H1 (cell line): ENCODE results near the gene DNAH1. TPM values are rescaled to one million over a fixed set of nuclear protein-coding genes. Genes with fewer than 3 reads are reported as not detected.

Source experiments
- CTCF ChIA-PET: fragments of 300-600 bp; sonication (Branson Sonifier 250); formaldehyde crosslinking; loops from one replicate; lab custom pipeline; 2021; ENCODE audit not compliant: partially characterized antibody; lab: Charles Lee
- POLR2A ChIA-PET: fragments of 300-600 bp; sonication (Branson Sonifier 250); formaldehyde crosslinking; loops from one replicate; lab custom pipeline; 2021; ENCODE audit warnings: inconsistent platforms; ENCODE audit not compliant: partially characterized antibody; lab: Charles Lee
- DNase-seq, 2 experiments: peaks; one replicate each; pipeline versions ENCODE4 v3.0.0 to v3.0.0-alpha.2; 2010 to 2022; ENCODE audit warnings: low spot score in 2 of 2, low read depth in 1 of 2, mixed read lengths in 1 of 2
- FAIRE-seq: peaks from 2 replicates; lab custom pipeline; 2011; peaks lifted over from hg19 to GRCh38; lab: Jason Lieb, UNC
- H2AFZ ChIP-seq: 2 replicates; pipeline ENCODE4 v1.8.1; 2012; ENCODE audit warnings: low read length, inconsistent platforms
- H2AK5ac ChIP-seq: 2 replicates; pipeline ENCODE4 v1.6.1; 2013; ENCODE audit warnings: low read depth, low read length
- H2BK120ac ChIP-seq: replicated peaks from 2 replicates; pipeline ENCODE3; 2013; ENCODE audit warnings: low read depth, low read length, inconsistent platforms
- H2BK12ac ChIP-seq: 2 replicates; pipeline ENCODE4 v1.6.1; 2013; ENCODE audit warnings: low read depth, low read length
- H2BK15ac ChIP-seq: 2 replicates; pipeline ENCODE4 v1.6.1; 2013; ENCODE audit warnings: low read length
- H2BK20ac ChIP-seq: 2 replicates; pipeline ENCODE4 v1.6.1; 2013; ENCODE audit warnings: low read length
- H2BK5ac ChIP-seq: 2 replicates; pipeline ENCODE4 v1.6.1; 2013; ENCODE audit warnings: low read depth, low read length
- H3K14ac ChIP-seq: 2 replicates; pipeline ENCODE4 v1.6.1; 2013; ENCODE audit warnings: inconsistent platforms; ENCODE audit not compliant: insufficient read length
- H3K18ac ChIP-seq: 2 replicates; pipeline ENCODE4 v1.6.1; 2013; ENCODE audit warnings: low read length; ENCODE audit errors: extremely low read depth
- H3K23ac ChIP-seq: 2 replicates; pipeline ENCODE4 v1.6.1; 2013; ENCODE audit warnings: inconsistent platforms; ENCODE audit not compliant: insufficient read length
- H3K23me2 ChIP-seq: 2 replicates; pipeline ENCODE4 v1.6.1; 2013; ENCODE audit warnings: low read depth, low read length
- H3K27ac ChIP-seq: 2 replicates; pipeline ENCODE4 v1.6.1; 2011; ENCODE audit warnings: low read depth, low read length, inconsistent platforms
- H3K27me3 ChIP-seq, 4 experiments: replicated peaks in 1 of 4; 1 replicate in 1 of 4; 2 replicates in 3 of 4; pipeline versions ENCODE4 v1.6.1 to v1.8.1; 2011 to 2013; ENCODE audit warnings: low read length in 3 of 4, mild to moderate bottlenecking in 3 of 4, inconsistent platforms in 2 of 4, mixed read lengths in 2 of 4, moderate library complexity in 1 of 4; ENCODE audit not compliant: control insufficient read depth in 3 of 4, insufficient read depth in 3 of 4; ENCODE audit errors: extremely low read depth in 1 of 4
- H3K36me3 ChIP-seq, 4 experiments: 2 replicates each; pipeline versions ENCODE4 v1.6.1 to v1.8.1; 2011 to 2013; ENCODE audit warnings: mild to moderate bottlenecking in 4 of 4, low read length in 3 of 4, moderate library complexity in 2 of 4, control low read depth in 1 of 4, inconsistent platforms in 1 of 4; ENCODE audit not compliant: insufficient read depth in 4 of 4, control insufficient read depth in 2 of 4
- H3K4ac ChIP-seq: replicated peaks from 2 replicates; pipeline ENCODE3; 2013; ENCODE audit warnings: low read length, low read depth, mixed read lengths, inconsistent platforms; ENCODE audit not compliant: insufficient read length
- H3K4me1 ChIP-seq, 4 experiments: replicated peaks in 1 of 4; 1 replicate in 1 of 4; 2 replicates in 3 of 4; pipeline versions ENCODE4 v1.6.1 to v1.8.1; 2011 to 2013; ENCODE audit warnings: low read length in 3 of 4, inconsistent platforms in 2 of 4, mixed read lengths in 1 of 4; ENCODE audit not compliant: insufficient read depth in 4 of 4, control insufficient read depth in 3 of 4
- H3K4me2 ChIP-seq, 2 experiments: 2 replicates each; pipeline versions ENCODE4 v1.6.1 to v1.8.1; 2011 to 2013; ENCODE audit warnings: low read depth in 2 of 2, low read length in 2 of 2, control low read depth in 1 of 2, inconsistent platforms in 1 of 2, mild to moderate bottlenecking in 1 of 2; ENCODE audit not compliant: insufficient read depth in 1 of 2
- H3K4me3 ChIP-seq, 4 experiments: fragments of 200-600, 300-600 bp in 1 of 4; sonication (generic), shearing (Covaris generic), sonication (Bioruptor Twin) in 1 of 4; 2 replicates each; pipeline versions ENCODE4 v1.5.1 to v1.8.1; 2011 to 2016; ENCODE audit warnings: low read length in 4 of 4, low read depth in 3 of 4, control low read depth in 2 of 4, inconsistent platforms in 2 of 4, mild to moderate bottlenecking in 2 of 4, mixed read lengths in 1 of 4, moderate library complexity in 1 of 4; ENCODE audit not compliant: insufficient read depth in 2 of 4; ENCODE audit errors: extremely low read depth in 1 of 4
- H3K56ac ChIP-seq: replicated peaks from 2 replicates; pipeline ENCODE3; 2013; ENCODE audit warnings: low read depth, mild to moderate bottlenecking, mixed read lengths, low read length, inconsistent platforms; ENCODE audit not compliant: insufficient read length
- H3K79me1 ChIP-seq: 2 replicates; pipeline ENCODE4 v1.6.1; 2013; ENCODE audit warnings: low read depth, low read length, control low read depth
- H3K79me2 ChIP-seq, 2 experiments: 2 replicates each; pipeline versions ENCODE4 v1.6.1 to v1.8.1; 2012 to 2013; ENCODE audit warnings: low read length in 2 of 2, mild to moderate bottlenecking in 2 of 2, inconsistent platforms in 1 of 2; ENCODE audit not compliant: insufficient read depth in 2 of 2, control insufficient read depth in 1 of 2
- H3K9ac ChIP-seq, 4 experiments: replicated peaks in 1 of 4; 1 replicate in 1 of 4; 2 replicates in 3 of 4; pipeline versions ENCODE4 v1.6.1 to v1.8.1; 2011 to 2013; ENCODE audit warnings: low read depth in 3 of 4, low read length in 3 of 4, control low read depth in 2 of 4, mild to moderate bottlenecking in 2 of 4, moderate library complexity in 2 of 4, inconsistent platforms in 1 of 4; ENCODE audit errors: extremely low read depth in 1 of 4
- H3K9me3 ChIP-seq, 2 experiments: 2 replicates each; pipeline versions ENCODE4 v1.6.1 to v1.8.1; 2012 to 2013; ENCODE audit warnings: mild to moderate bottlenecking in 2 of 2, moderate library complexity in 2 of 2, control low read depth in 1 of 2, inconsistent platforms in 1 of 2, low read depth in 1 of 2, low read length in 1 of 2, mixed read lengths in 1 of 2; ENCODE audit not compliant: insufficient read depth in 2 of 2
- H4K20me1 ChIP-seq, 2 experiments: replicated peaks in 1 of 2; 2 replicates each; pipeline versions ENCODE3 to v1.8.1; 2011 to 2013; ENCODE audit warnings: inconsistent platforms in 2 of 2, low read length in 2 of 2, mild to moderate bottlenecking in 1 of 2; ENCODE audit not compliant: insufficient read depth in 2 of 2, control insufficient read depth in 1 of 2
- H4K5ac ChIP-seq: 2 replicates; pipeline ENCODE4 v1.6.1; 2013; ENCODE audit warnings: low read length, low read depth, mixed read lengths, inconsistent platforms; ENCODE audit not compliant: insufficient read length
- H4K8ac ChIP-seq: 2 replicates; pipeline ENCODE4 v1.8.0; 2013; ENCODE audit warnings: mild to moderate bottlenecking, moderate library complexity, low read length, inconsistent platforms; ENCODE audit not compliant: insufficient read depth; ENCODE audit errors: extremely low read depth
- H4K91ac ChIP-seq: replicated peaks from 2 replicates; pipeline ENCODE3; 2013; ENCODE audit warnings: low read length, mixed read lengths, inconsistent platforms; ENCODE audit not compliant: insufficient read length
- ASH2L ChIP-seq: fragments of 200-600, 300-600 bp; sonication (generic); IDR thresholded peaks from one replicate; pipeline ENCODE4 v1.7.1; 2017; ENCODE audit warnings: low read length
- BRCA1 ChIP-seq: IDR thresholded peaks from 2 replicates; pipeline ENCODE4 v1.6.1; 2012; ENCODE audit warnings: low read depth, low read length, improper control_type of control experiment
- GABPA ChIP-seq: IDR thresholded peaks from 2 replicates; pipeline ENCODE4 v1.6.1; 2011; ENCODE audit warnings: mild to moderate bottlenecking, low read length, moderate library complexity, borderline replicate concordance; ENCODE audit not compliant: insufficient read depth
- PHF8 ChIP-seq: fragments of 200-600 bp; sonication (generic); conservative IDR thresholded peaks from 2 replicates; pipeline ENCODE4 v1.7.1; 2012; ENCODE audit warnings: low read depth, mild to moderate bottlenecking, inconsistent platforms, low read length, moderate library complexity
- RNF2 ChIP-seq: fragments of 200-900, 300-1000 bp; sonication (generic); IDR thresholded peaks from 2 replicates; pipeline ENCODE4 v1.7.1; 2016; ENCODE audit warnings: borderline replicate concordance, low read depth, mild to moderate bottlenecking, antibody characterized with exemption, low read length; ENCODE audit not compliant: poor library complexity, severe bottlenecking; ENCODE audit errors: missing control alignments
- RXRA ChIP-seq: IDR thresholded peaks from 2 replicates; pipeline ENCODE4 v1.6.1; 2011; ENCODE audit warnings: low read depth, mild to moderate bottlenecking, low read length, moderate library complexity; ENCODE audit not compliant: insufficient read depth
- SIN3A ChIP-seq, 2 experiments: IDR thresholded peaks in 1 of 2; conservative IDR thresholded peaks in 1 of 2; 2 replicates each; pipeline ENCODE4 v1.6.1; 2011 to 2012; ENCODE audit warnings: low read length in 2 of 2, improper control_type of control experiment in 1 of 2, low read depth in 1 of 2, mild to moderate bottlenecking in 1 of 2
- SUZ12 ChIP-seq: fragments of 200-600 bp; sonication (generic); IDR thresholded peaks from 2 replicates; pipeline ENCODE4 v1.6.1; 2012; ENCODE audit warnings: mild to moderate bottlenecking, inconsistent platforms, low read length, moderate library complexity, mixed read lengths
- TBP ChIP-seq: IDR thresholded peaks from 2 replicates; pipeline ENCODE4 v1.6.1; 2011; ENCODE audit warnings: low read depth, low read length, improper control_type of control experiment
- TCF12 ChIP-seq: IDR thresholded peaks from 2 replicates; pipeline ENCODE4 v1.6.1; 2011; ENCODE audit warnings: low read depth, mild to moderate bottlenecking, low read length
- WGBS, 2 experiments: shearing (Covaris generic) in 1 of 2; methylation state at CpG; one replicate each; pipeline versions ENCODE4 v1.1.6 to v1.1.7; 2013 to 2015; ENCODE audit warnings: low lambda C conversion rate in 2 of 2, mixed read lengths in 2 of 2, inconsistent platforms in 1 of 2, low coverage in 1 of 2, missing lambda C conversion rate in 1 of 2; ENCODE audit not compliant: insufficient replicate concordance in 2 of 2, insufficient coverage in 1 of 2, insufficient read length in 1 of 2; ENCODE audit errors: extremely low coverage in 1 of 2, missing lambda C conversion rate in 1 of 2; 5-methylcytosine and 5-hydroxymethylcytosine counted together
- polyA plus RNA-seq, 7 experiments: library from polyadenylated mRNA; depleted of rRNA in 3 of 7; stranded (reverse) in 5 of 7; unstranded in 2 of 7; fragments of >200 nt in 5 of 7; fragments of 200-250 nt in 2 of 7; gene quantifications; 1 replicate in 5 of 7; 2 replicates in 1 of 7; 4 replicates in 1 of 7; pipeline versions ENCODE4 v1.2.1 to v1.2.3, GENCODE V29; 2011 to 2013; ENCODE audit warnings: missing spikeins in 2 of 7, mixed read lengths in 2 of 7
- total RNA-seq: library from RNA; stranded (reverse); fragmentation: NEBNext Ultra II Directional; extraction: Animal tissue kit (Norgen Biotek cat#: 25700); gene quantifications from 2 replicates; pipeline ENCODE4 v1.2.1, GENCODE V29; 2021

The DNAH1 gene
- total and polyA plus RNA-seq, 2 of the 8 experiments (the other 6 are each of a cell fraction or from before 2014, with no cell fraction given) = 1.0 to 1.5 TPM

GRCh38 chr3:52366527-52366926, 50.4 kb downstream of the DNAH1 start:
- no peak overlapping the region for H3K14ac ChIP-seq
- H3K9ac ChIP-seq = no peak overlapping the region
- no peak overlapping the region for H3K4me3 ChIP-seq
- H4K20me1 ChIP-seq = no peaks in the 10 kb centered on the region
- H3K36me3 ChIP-seq = no peaks in the 10 kb centered on the region
- no peak for FAIRE-seq
- H2AK5ac ChIP-seq = no peak overlapping the region
- no peak for DNase-seq
- no peak overlapping the region for H3K27ac ChIP-seq
- H3K79me2 ChIP-seq = no peaks in the 10 kb centered on the region
- H3K56ac ChIP-seq = no peak overlapping the region
- no peak overlapping the region for H2AFZ ChIP-seq
- H2BK5ac ChIP-seq = no peak overlapping the region
- peaks cover 0 to 11% (median 0%) of the 10 kb centered on the region in 4 experiments; a peak in 3 of 7 replicates for H3K4me1 ChIP-seq
- H2BK20ac ChIP-seq = no peak overlapping the region
- no peak overlapping the region for H3K4me2 ChIP-seq
- no peak overlapping the region for H3K4ac ChIP-seq
- peaks cover 0 to 1% (median 0%) of the 10 kb centered on the region in 4 experiments; a peak in 2 of 7 replicates for H3K27me3 ChIP-seq
- H3K23me2 ChIP-seq = no peaks in the 10 kb centered on the region
- no peak overlapping the region for H4K91ac ChIP-seq
- H2BK12ac ChIP-seq = no peak overlapping the region
- H3K79me1 ChIP-seq = no peaks in the 10 kb centered on the region
- TF ChIP-seq RNF2 (no peak), SUZ12 (no peak), ASH2L (no peak), TCF12 (no peak), GABPA (no peak), SIN3A (conservative IDR thresholded peaks at IDR 0.05 in 1 of 2, IDR thresholded peaks at IDR 0.05 in 1 of 2; ENCODE audit: low read depth in 1 of 2, low read length in 2 of 2) (no peak), TBP (no peak), RXRA (no peak), BRCA1 (no peak), PHF8 (no peak)
- TF ChIP-seq, all 59 proteins: peak for 0
- CTCF ChIA-PET = interaction anchor here (0.7 to 9.0 kb wide), 7 partner anchors 11 to 325 kb away, joined by 3 to 131 read pairs (median 6); no protein-coding TSS in a partner anchor
- POLR2A ChIA-PET = interaction anchor here (1.1 kb wide), 1 partner anchor 12 kb away, joined by 3 read pairs; no protein-coding TSS in a partner anchor
- H2BK15ac ChIP-seq = no peak overlapping the region
- no peak overlapping the region for H3K23ac ChIP-seq
- no peak overlapping the region for H3K18ac ChIP-seq
- H4K8ac ChIP-seq = no peak overlapping the region
- H4K5ac ChIP-seq = no peak overlapping the region
- H3K9me3 ChIP-seq = no peaks in the 10 kb centered on the region
- 84% methylated on average over 10 of the region's 10 CpGs; no CpG with 5 or more reads in 1 of the 2 experiments for whole genome bisulfite sequencing, 2 experiments
- no peak overlapping the region for H2BK120ac ChIP-seq
